Adrenal gland (tissue), 12 donors: ENCODE results near the gene ATG16L2. TPM values are rescaled to one million over a fixed set of nuclear protein-coding genes. Genes with fewer than 3 reads are reported as not detected.
"Not testable (repeated sequence)": the region's sequence is repeated elsewhere in the genome, so short reads cannot be mapped to it uniquely, and the experiment has no call there.

Source experiments
- DNase-seq, 7 donors: peaks; one replicate each; pipeline ENCODE4 v3.0.0-alpha.2; 2019 to 2020
- H3K27ac ChIP-seq, 5 donors: fragments of 200-600 bp; sonication (generic) in 4 of 5; 1 replicate in 3 of 5; 2 replicates in 2 of 5; pipeline versions ENCODE4 v1.5.1 to v1.8.0; 2016 to 2020; ENCODE audit warnings: mild to moderate bottlenecking in 1 of 5
- H3K27me3 ChIP-seq: fragments of 200-600 bp; 2 replicates; pipeline ENCODE4 v1.8.0; 2021
- H3K36me3 ChIP-seq, 2 donors: fragments of 200-600 bp; replicated peaks in 1 of 2; 1 replicate in 1 of 2; 2 replicates in 1 of 2; pipeline versions ENCODE4 v1.5.1 to v1.8.0; 2018 to 2022
- H3K4me1 ChIP-seq, 2 donors: fragments of 200-600 bp; replicated peaks in 1 of 2; 1 replicate in 1 of 2; 2 replicates in 1 of 2; pipeline versions ENCODE4 v1.5.1 to v1.8.0; 2018 to 2021
- H3K4me3 ChIP-seq, 4 donors: fragments of 200-600 bp; sonication (generic) in 3 of 4; one replicate each; pipeline ENCODE4 v1.5.1; 2016 to 2018
- H3K9me3 ChIP-seq, 3 donors: fragments of 200-600 bp; sonication (generic) in 1 of 3; replicated peaks in 1 of 3; 1 replicate in 2 of 3; 2 replicates in 1 of 3; pipeline versions ENCODE4 v1.5.1 to v1.8.0; 2016 to 2021
- POLR2A ChIP-seq, 2 donors: fragments of 450-650 bp; IDR thresholded peaks; one replicate each; pipeline ENCODE4 v1.6.1; 2017; ENCODE audit warnings: antibody characterized with exemption in 2 of 2, mild to moderate bottlenecking in 2 of 2, moderate library complexity in 1 of 2
- WGBS, 4 donors: extraction: QIAGEN DNeasy Blood & Tissue Kit in 2 of 4; methylation state at CpG; one replicate each; pipeline versions ENCODE4 v1.1.5 to v1.1.7; 2013 to 2017; 5-methylcytosine and 5-hydroxymethylcytosine counted together
- intact Hi-C, 2 donors: fragments of 100-400 bp; cut with DNase I; formaldehyde crosslinking; loops; one replicate each; pipeline versions ENCODE4 v1.14.1 to v1.15.0; 2022 to 2023
- polyA plus RNA-seq, 3 donors: library from polyadenylated mRNA; stranded (reverse); fragments of 200-250 nt in 2 of 3; fragments of 350-450 nt in 1 of 3; fragmentation: Illumina TruSeq in 1 of 3; extraction: RNeasy Lipid Tissue Mini Kit (QIAGEN cat#74804) in 1 of 3; gene quantifications; one replicate each; pipeline ENCODE4 v1.2.3, GENCODE V29; 2013 to 2014
- total RNA-seq, 9 donors: library from RNA; depleted of rRNA in 4 of 9; stranded (reverse); fragments of >200 nt in 4 of 9; fragments of 120-200 nt in 1 of 9; fragmentation: NEBNext Ultra II Directional in 1 of 9; extraction: Animal tissue kit (Norgen Biotek cat#: 25700) in 1 of 9; gene quantifications; one replicate each; pipeline versions ENCODE4 v1.1.0 to v1.2.4, GENCODE V29; 2013 to 2023
- TF ChIP-seq, protein P1 (sequence below), 6 experiments: fragments of 450-650 bp in 4 of 6; fragments of 200-600 bp in 2 of 6; sonication (generic) in 1 of 6; IDR thresholded peaks; 1 replicate in 5 of 6; 2 replicates in 1 of 6; pipeline versions ENCODE4 v1.5.1 to v1.8.0; 2016 to 2021; ENCODE audit warnings: antibody characterized with exemption in 6 of 6, mild to moderate bottlenecking in 2 of 6, moderate library complexity in 1 of 6
- donor health status: healthy with polysubstance abuse.
- donor health status: Bipolar disorder and iron deficiency.
- donor health status: DM: yes; HTN: yes; CAD: no.
- donor health status: DM: no; HTN: no; CAD: no.
- donor health status: DM: no; HTN: no; CAD: no.
- donor health status: DM: yes; HTN: yes; CAD: no.

The ATG16L2 gene
- total and polyA plus RNA-seq, 12 donors = 5.7 to 343 (median 30.6) TPM

DNA sequence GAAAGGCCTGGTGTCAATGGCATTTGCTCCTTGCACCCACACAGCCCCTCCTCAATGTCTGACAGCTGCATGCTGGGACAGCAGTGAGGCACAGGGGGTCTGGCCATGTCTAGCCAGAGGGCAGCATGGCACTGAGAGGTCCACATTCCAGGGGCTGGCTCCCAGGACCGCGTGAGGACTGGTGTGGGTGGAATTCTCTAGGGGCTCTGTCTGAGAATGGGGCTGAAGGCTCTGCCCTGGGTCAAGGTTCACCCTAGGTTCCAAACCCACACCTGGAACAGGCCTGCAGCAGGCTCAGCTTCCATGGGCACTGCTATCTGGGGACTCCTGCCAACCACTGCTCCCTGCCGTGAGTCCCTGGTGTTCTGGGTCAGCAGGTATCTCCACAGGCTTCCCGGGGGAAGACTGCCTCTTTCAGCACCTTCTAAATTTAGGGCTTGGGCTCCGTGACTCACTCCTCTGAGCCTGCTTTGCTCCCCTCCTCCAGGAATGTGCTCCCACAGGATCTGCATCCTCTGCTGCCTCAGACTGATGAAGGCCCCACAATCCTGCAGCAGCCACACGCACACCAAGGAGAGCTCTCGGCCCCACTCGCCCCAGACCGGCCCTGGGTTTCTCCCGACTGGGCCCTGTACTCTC lies 24.6 kb upstream of the ATG16L2 start:
- Histone ChIP-seq H3K4me1 (peaks cover 13 to 16% of the 10 kb centered on the region in 2 donors), H3K36me3 (no peaks in the 10 kb centered on the region), H3K27me3 (no peaks in the 10 kb centered on the region), H3K9me3 (no peaks in the 10 kb centered on the region), H3K4me3 (no peak overlapping the region), H3K27ac (no peak overlapping the region)
- no peak for DNase-seq
- WGBS, 4 donors = 75 to 88% (median 77%) methylated on average over 6 to 10 of the region's 10 CpGs
- intact Hi-C loops = loop anchor here in 1 of 2 donors (5.0 kb wide), 1 partner anchor 62 kb away; no protein-coding TSS in a partner anchor
- no peak for TF ChIP-seq POLR2A (IDR thresholded peaks at IDR 0.05)
- TF ChIP-seq, protein P1, sequence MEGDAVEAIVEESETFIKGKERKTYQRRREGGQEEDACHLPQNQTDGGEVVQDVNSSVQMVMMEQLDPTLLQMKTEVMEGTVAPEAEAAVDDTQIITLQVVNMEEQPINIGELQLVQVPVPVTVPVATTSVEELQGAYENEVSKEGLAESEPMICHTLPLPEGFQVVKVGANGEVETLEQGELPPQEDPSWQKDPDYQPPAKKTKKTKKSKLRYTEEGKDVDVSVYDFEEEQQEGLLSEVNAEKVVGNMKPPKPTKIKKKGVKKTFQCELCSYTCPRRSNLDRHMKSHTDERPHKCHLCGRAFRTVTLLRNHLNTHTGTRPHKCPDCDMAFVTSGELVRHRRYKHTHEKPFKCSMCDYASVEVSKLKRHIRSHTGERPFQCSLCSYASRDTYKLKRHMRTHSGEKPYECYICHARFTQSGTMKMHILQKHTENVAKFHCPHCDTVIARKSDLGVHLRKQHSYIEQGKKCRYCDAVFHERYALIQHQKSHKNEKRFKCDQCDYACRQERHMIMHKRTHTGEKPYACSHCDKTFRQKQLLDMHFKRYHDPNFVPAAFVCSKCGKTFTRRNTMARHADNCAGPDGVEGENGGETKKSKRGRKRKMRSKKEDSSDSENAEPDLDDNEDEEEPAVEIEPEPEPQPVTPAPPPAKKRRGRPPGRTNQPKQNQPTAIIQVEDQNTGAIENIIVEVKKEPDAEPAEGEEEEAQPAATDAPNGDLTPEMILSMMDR (IDR thresholded peaks at IDR 0.05) = no peak

DNA sequence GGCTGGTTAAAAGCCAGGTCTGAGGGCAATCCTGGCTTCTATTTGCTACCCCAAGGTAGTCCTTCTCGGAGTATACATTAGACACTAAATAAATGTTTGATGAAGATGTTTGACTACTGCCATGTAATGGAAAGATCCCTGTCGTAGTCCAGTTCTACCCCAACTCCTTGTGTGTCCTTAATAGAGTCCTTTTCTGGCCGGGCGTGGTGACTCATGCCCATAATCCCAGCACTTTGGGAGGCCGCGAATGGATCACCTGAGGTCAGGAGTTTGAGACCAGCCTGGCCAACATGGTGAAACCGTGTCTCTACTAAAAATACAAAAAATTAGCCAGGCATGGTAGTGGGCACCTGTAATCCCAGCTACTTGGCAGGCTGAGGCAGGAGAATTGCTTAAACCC lies 23.0 kb upstream of the ATG16L2 start:
- H3K4me3 ChIP-seq, intact Hi-C loops, DNase-seq, H3K27me3 ChIP-seq, H3K36me3 ChIP-seq, H3K9me3 ChIP-seq, H3K27ac ChIP-seq: not testable (repeated sequence)
- peaks cover 13 to 19% of the 10 kb centered on the region in 2 donors for H3K4me1 ChIP-seq
- WGBS, 4 donors = 79 to 90% (median 80%) methylated on average over 3 to 7 of the region's 7 CpGs

DNA sequence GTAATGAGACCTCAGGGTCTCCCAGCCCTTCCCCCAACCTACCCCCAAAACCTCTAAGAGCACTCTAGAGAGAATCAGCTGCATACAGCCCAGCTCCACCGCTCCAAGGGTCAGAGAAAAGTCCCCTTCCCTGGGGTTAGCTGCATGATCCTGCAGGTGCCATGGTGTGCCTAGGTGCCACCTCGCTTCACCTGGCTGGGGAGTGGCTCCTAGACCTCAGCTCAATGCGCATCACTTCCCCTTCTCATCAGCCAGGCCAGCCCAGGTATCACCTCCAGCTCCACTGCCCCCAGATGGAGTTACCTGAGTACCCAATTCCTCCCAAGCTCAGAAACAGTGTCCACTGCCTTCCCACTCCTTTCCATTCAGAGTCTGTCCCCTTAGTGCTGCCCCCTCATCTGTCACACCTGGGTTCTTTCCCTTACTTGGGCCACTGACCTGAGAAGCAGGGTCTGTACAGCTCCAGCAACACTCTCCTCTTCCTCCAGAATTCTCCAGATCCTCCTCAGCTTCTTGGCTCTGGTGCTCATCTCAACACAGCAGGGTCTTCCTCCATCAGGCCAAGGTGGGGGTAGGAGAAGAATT lies 21.7 kb upstream of the ATG16L2 start:
- 80 to 100% (median 95%) methylated on average over 1 to 3 of the region's 3 CpGs for WGBS, 4 donors
- no peak for TF ChIP-seq POLR2A (IDR thresholded peaks at IDR 0.05)
- TF ChIP-seq, protein P1 (IDR thresholded peaks at IDR 0.05) = no peak
- no peaks in the 10 kb centered on the region for H3K36me3 ChIP-seq
- H3K27ac ChIP-seq = peak overlapping the region in 3 of 5 donors; percentile 81 to 91 (median 85)
- no peaks in the 10 kb centered on the region for H3K9me3 ChIP-seq
- H3K4me1 ChIP-seq = peaks cover 13 to 16% of the 10 kb centered on the region in 2 donors
- DNase-seq = no peak
- no peaks in the 10 kb centered on the region for H3K27me3 ChIP-seq
- intact Hi-C loops = no loop called here
- no peak overlapping the region for H3K4me3 ChIP-seq

DNA sequence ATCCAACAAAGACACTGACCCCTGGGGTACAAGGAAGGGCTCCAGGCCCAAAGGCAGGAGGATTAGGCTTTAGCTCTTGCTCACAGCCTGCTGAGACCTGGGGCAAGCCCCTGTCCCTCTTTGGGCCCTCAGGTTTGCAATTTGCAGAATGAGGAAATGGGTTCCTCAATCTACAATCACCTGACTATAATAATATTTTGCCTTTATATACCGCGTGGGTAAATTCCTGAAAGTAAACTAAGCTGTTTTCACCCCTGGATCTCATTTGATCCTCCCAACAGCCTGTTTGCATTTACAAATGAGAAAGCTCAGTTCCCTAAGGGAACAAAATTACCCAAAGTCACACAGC lies 21.2 kb upstream of the ATG16L2 start:
- DNase-seq = no peak
- WGBS, 4 donors = 73 to 79% (median 75%) methylated on average over 2 of the region's 2 CpGs
- Histone ChIP-seq H3K9me3 (no peaks in the 10 kb centered on the region), H3K4me1 (peaks cover 13 to 16% of the 10 kb centered on the region in 2 donors), H3K36me3 (no peaks in the 10 kb centered on the region), H3K27me3 (no peaks in the 10 kb centered on the region), H3K4me3 (peak overlapping the region in 1 of 4 donors; percentile 49), H3K27ac (peak overlapping the region; percentile 59 to 91 (median 81))
- intact Hi-C loops = no loop called here
- TF ChIP-seq, protein P1 (IDR thresholded peaks at IDR 0.05) = no peak
- TF ChIP-seq POLR2A (IDR thresholded peaks at IDR 0.05) = no peak
